HG03039 (cell line): ENCODE data around the gene LDLRAD4.
"Not testable (repeated sequence)": the region's sequence is repeated elsewhere in the genome, so short reads cannot be mapped to it uniquely, and the experiment has no call there.

ENCODE experiments used
- ATAC-seq: cut with Tn5 transposase; IDR thresholded peaks from one replicate; pipeline ENCODE4 v1.9.1; 2021; ENCODE audit warnings: mild to moderate bottlenecking, moderate library complexity; ENCODE audit not compliant: unreplicated experiment

The LDLRAD4 gene

GRCh38 chr18:13680612-13681011 is 462.1 kb downstream of the LDLRAD4 start:
- ATAC-seq: no peak

- no peak for ATAC-seq
Observed at GRCh38 chr18:13681701-13682100, 463.1 kb downstream of the LDLRAD4 start.

- ATAC-seq: no peak
Observed at GRCh38 chr18:13684546-13684945, 466.0 kb downstream of the LDLRAD4 start.

GRCh38 chr18:13688191-13689136 is 469.9 kb downstream of the LDLRAD4 start:
- no peak for ATAC-seq

- ATAC-seq: not testable (repeated sequence)
Observed at GRCh38 chr18:13690060-13690459, 471.5 kb downstream of the LDLRAD4 start.

- ATAC-seq: not testable (repeated sequence)
Observed at GRCh38 chr18:13695337-13695736, 476.8 kb downstream of the LDLRAD4 start.

- no peak for ATAC-seq
Observed at GRCh38 chr18:13696961-13697360, 478.4 kb downstream of the LDLRAD4 start.

GRCh38 chr18:13700153-13700552 is 481.6 kb downstream of the LDLRAD4 start:
- ATAC-seq: no peak
